ENCODE measurements around the gene PLCXD3. TPM values are rescaled to one million over a fixed set of nuclear protein-coding genes. Genes with fewer than 3 reads are reported as not detected.
A peak's percentile ranks its signal among the peaks of the same experiment; 100 is the strongest.

The PLCXD3 gene, protein sequence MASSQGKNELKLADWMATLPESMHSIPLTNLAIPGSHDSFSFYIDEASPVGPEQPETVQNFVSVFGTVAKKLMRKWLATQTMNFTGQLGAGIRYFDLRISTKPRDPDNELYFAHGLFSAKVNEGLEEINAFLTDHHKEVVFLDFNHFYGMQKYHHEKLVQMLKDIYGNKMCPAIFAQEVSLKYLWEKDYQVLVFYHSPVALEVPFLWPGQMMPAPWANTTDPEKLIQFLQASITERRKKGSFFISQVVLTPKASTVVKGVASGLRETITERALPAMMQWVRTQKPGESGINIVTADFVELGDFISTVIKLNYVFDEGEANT
- total RNA-seq: 79.3 TPM
- long read RNA-seq, full-length matches to known transcripts: 4 of 28 reads
- long read RNA-seq, partial matches to known transcripts: 0 of 28 reads
- long read RNA-seq, other reads (novel, unspliced or antisense): 24 of 28 reads

GRCh38 chr5:41510176-41510831 is at the start of gene PLCXD3:
Gene PLCXD3 (minus strand): TSS chr5:41510601. CDS start chr5:41510526, 75 bp downstream.
- intact Hi-C loops (cut with DNase I): loop anchor here (10.0 kb wide), 1 partner anchor 136 kb away; no protein-coding TSS in a partner anchor
- peak; percentile 76 for DNase-seq
- ATAC-seq (ENCODE audit: poor library complexity): peak; percentile 91

DNA sequence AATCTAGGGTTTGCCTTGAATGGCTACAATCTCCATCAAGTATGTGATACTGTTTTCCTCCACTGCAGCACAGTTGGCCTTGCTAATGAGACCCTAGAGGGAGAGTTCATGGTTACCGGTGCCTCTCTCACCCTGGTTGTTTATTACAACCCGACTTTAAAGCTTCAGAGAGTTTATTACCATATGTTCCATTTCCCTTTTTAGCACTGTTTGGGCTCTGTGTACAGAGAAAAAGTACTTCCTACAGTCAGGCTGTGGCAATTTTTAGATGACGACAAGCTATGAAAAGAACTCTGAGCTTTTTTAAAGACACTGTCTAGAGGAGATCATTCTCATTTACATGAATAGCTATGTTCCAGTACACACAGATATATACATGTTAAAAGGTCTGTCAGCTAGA is 48.8 kb upstream of the PLCXD3 start:
- ATAC-seq (ENCODE audit: poor library complexity): no peak
- intact Hi-C loops (cut with DNase I): no loop called here
- no peak for DNase-seq

DNA sequence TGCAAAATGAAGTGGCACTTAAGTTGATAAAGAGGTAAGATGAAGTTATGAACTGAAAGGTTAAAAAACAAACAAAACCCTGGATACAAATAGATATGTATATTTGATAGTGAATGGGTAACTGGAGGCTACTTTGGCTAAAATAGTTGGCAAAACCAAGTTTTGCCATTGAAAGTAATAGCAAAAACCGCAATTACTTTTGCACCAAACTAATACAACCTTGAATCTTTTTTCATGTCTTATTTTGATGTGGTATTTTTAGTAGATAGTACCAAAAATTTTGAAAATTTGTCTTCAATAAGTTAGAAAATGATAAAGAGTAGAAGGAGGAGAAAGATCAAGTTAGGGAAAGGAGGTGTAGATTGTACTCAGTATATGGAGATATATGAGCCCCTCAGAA is 47.9 kb upstream of the PLCXD3 start:
- DNase-seq (no peak), ATAC-seq (ENCODE audit: poor library complexity) (no peak)
- intact Hi-C loops (cut with DNase I): no loop called here

- intact Hi-C loops (cut with DNase I): no loop called here
- ATAC-seq (ENCODE audit: poor library complexity) (peak; percentile 60), DNase-seq (no peak)
Observed at GRCh38 chr5:41547991-41548390, 37.6 kb upstream of the PLCXD3 start.

- intact Hi-C loops (cut with DNase I): no loop called here
- ATAC-seq (ENCODE audit: poor library complexity) (peak; percentile 92), DNase-seq (peak; percentile 46)
Observed at GRCh38 chr5:41542183-41542582, 31.8 kb upstream of the PLCXD3 start.

DNA sequence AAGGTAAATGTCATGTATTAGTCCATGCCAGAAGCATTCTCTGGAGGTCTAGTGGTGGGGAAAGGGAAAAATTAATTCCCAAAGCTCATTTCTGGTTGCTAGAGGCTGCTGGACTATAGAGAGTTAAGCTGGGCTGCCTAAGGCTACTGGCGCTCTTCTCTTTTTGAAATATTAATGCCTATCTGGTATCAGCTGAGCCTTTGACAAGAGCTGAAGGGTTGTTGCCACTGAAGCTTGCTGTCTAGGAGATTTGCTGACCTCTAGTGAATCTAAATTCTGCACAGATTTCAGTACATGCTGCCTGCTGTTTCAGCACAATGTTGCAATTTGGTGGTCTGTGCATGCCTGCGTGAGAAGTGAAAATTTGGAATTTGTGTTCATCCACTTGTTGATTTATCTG is 29.1 kb upstream of the PLCXD3 start:
- ATAC-seq (ENCODE audit: poor library complexity) (peak; percentile 79), DNase-seq (no peak)
- intact Hi-C loops (cut with DNase I): no loop called here

- DNase-seq: no peak
- ATAC-seq (ENCODE audit: poor library complexity): no peak
- intact Hi-C loops (cut with DNase I): no loop called here
Observed at GRCh38 chr5:41537581-41537980, 27.2 kb upstream of the PLCXD3 start.

DNA sequence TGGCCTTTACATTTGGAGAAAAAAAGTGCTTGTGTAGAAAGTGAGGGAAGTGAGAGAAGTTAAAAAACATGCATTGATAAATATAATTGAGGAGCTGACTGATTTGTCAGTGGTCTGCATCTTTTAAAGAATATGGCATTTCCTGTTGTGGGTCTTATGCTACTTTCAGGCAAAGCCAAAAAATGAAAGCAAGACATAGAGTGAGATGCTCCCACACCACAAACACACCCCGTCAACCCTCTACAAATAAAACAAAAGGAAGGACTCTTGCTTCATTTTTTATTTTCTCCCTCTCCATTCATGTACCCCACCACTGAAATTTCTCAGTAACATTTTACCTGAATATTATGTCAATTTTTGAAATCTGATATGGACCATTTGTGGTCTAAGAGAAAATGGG is 22.1 kb upstream of the PLCXD3 start:
- DNase-seq (no peak), ATAC-seq (ENCODE audit: poor library complexity) (no peak)
- intact Hi-C loops (cut with DNase I): no loop called here

- intact Hi-C loops (cut with DNase I): loop anchor here (10.0 kb wide), 1 partner anchor 332 kb away; no protein-coding TSS in a partner anchor
- DNase-seq (no peak), ATAC-seq (ENCODE audit: poor library complexity) (peak; percentile 95)
Observed at GRCh38 chr5:41527201-41527779, 16.9 kb upstream of the PLCXD3 start.

- ATAC-seq (ENCODE audit: poor library complexity): peak; percentile 54
- intact Hi-C loops (cut with DNase I): loop anchor here (10.0 kb wide), 1 partner anchor 332 kb away; no protein-coding TSS in a partner anchor
- DNase-seq: no peak
Observed at GRCh38 chr5:41526699-41527098, 16.3 kb upstream of the PLCXD3 start.

DNA sequence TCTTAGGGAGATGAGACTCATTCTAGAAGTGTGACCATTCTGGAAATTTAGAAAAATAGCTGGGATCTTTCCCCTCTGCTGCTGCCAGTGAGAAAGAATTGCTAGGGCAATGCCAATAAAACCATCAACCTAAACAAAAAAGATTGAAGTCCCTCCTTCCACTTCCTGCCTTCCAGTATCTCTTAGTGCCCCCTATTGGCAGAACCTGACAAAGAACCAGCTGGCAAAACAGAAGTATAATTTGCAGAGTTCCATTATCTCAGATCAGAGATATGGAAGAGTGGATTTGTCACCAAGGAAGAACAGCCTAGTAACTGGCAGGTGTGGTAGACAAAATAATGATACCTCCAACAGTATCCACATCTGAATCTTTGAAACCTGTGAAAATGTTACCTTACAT is 13.8 kb upstream of the PLCXD3 start:
- DNase-seq (no peak), ATAC-seq (ENCODE audit: poor library complexity) (no peak)
- intact Hi-C loops (cut with DNase I): loop anchor here (5.0 to 10.0 kb wide), 2 partner anchors 252 to 329 kb away; no protein-coding TSS in a partner anchor

GRCh38 chr5:41522193-41522786 is 11.9 kb upstream of the PLCXD3 start:
- DNase-seq: no peak
- ATAC-seq (ENCODE audit: poor library complexity): no peak
- intact Hi-C loops (cut with DNase I): loop anchor here (5.0 to 10.0 kb wide), 2 partner anchors 250 to 327 kb away; no protein-coding TSS in a partner anchor

DNA sequence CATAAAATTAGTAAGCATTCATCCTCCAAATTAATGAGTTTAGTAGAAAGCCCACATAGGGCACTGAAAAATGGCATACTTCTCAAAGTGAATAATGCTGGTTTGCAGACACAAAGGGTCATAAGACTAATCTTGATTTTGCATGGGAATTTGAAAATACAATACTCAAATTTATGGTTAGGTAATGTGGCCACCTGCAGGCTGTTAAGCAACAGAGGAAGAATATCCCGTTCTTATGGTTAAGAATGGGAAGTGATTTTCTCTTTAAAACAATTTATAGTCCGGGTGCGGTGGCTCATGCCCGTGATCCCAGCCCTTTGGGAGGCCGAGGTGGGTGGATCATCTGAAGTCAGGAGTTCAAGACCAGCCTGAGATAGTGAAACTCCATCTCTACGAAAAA is 9.4 kb upstream of the PLCXD3 start:
- DNase-seq (no peak), ATAC-seq (ENCODE audit: poor library complexity) (no peak)
- intact Hi-C loops (cut with DNase I): loop anchor here (5.0 to 10.0 kb wide), 3 partner anchors 145 to 325 kb away; no protein-coding TSS in a partner anchor

DNA sequence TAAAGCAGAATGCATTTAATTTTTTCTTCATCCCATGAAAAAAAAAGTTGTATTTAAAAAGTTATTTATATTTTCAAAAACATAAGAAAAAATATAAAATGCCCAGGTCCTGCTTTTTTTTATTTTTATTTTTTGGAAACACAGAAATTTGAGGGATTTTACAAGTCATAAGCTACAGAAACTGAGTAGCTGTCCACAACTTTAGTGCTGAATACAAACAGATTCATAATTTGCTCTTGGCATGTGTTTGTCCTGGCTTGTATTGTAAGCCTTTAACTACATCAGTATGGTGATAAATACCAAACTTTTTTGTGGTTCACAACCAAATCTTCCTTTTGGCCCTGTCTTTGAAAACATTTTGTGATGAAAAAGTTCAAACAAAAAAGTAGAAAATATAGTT is 7.5 kb upstream of the PLCXD3 start:
- DNase-seq (no peak), ATAC-seq (ENCODE audit: poor library complexity) (no peak)
- intact Hi-C loops (cut with DNase I): loop anchor here (10.0 kb wide), 1 partner anchor 143 kb away; no protein-coding TSS in a partner anchor

DNA sequence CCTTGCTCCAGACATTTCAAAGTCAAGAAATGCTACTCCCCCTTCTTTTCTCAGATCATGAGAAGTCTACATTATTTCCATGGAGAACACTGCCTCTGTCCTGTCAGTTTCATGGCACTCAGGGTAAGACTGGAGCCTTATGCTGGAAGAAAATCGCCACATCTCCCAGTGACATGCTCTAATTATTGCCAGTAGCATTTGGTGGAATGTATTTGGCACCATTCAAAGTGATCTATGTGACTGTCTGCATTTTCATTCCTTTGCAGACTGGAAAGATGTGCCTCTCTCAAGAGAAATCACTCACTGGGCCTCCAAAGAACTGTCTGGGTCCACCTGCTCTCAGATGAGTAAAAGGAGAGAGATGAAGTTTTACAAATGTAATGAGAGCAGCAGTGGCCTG is 840 bp upstream of the PLCXD3 start:
- intact Hi-C loops (cut with DNase I): loop anchor here (10.0 kb wide), 1 partner anchor 136 kb away; no protein-coding TSS in a partner anchor
- DNase-seq (no peak), ATAC-seq (ENCODE audit: poor library complexity) (no peak)

DNA sequence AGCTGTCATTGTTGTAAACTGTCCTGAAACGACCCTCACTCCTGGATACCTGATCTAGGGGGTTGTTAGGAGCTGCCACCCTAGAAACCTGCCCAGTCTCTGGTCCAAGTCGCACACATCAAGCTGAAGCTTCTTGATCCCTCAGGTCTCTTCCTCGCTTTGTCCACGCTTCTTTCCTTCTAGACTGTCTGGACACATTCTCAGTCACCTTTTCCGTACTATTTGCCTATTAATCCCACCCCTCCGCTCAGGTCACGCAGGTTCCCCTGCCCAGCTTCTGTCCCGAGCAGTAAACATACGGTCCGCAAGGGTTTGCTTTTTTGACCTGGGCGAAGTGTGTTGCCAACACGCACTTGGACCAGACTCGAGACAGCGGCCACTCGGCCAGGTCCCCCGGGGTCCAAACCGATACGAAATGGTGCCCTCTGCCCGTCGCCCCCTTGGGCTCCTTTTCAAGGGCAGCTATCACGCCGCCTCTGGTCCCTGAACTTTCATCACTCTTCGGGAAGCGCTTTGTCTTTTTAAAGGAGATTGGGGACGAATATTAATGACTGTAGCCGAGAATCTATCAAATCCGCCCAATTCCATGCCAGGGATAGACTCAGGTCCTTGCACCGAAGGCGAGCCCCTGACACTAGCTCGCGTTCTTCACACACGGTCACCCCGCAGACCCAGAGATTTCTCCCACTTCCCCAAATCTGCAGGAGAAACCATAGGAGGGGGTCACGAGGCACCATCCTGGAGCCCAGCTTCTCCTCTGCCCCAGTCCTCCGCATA is 814 bp downstream of the PLCXD3 start:
- intact Hi-C loops (cut with DNase I): loop anchor here (10.0 kb wide), 2 partner anchors 55 to 135 kb away; no protein-coding TSS in a partner anchor
- ATAC-seq (ENCODE audit: poor library complexity) (peak; percentile 39), DNase-seq (no peak)

DNA sequence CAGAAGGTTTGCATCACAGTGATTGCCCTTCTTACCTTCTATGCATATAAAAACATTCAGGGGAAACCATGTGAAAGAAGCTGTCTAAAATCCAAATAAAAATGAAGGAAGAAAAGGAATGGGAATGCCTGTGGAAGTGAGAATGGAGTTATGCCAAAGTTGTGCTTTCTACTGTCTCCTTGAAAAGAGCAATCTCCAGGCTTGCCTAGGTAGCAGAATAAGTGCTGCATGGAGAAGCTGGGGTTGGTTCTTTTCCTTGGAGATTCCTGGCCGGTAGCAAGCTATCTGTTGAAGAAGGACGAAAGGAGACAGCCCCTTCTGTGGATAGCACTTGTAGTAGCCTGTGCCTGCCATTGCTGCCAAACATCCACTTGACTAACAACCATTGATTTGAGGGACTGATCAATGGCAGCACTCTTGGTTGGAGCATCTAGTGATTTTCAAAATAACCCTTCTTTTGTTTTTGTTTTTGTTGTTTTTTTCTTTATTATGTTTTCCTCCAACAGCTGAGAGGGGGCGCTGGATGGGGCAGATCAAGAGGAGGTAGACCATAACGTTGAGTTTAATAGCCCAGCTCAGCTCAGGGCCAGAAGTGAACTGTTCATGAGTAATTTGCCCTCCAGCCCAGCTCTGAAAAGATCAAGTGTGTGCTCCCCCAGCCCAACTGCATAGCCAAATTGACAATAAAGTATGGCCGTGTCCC is 1.6 kb downstream of the PLCXD3 start:
- peak; percentile 30 for ATAC-seq (ENCODE audit: poor library complexity)
- no peak for DNase-seq
- intact Hi-C loops (cut with DNase I): loop anchor here (10.0 kb wide), 1 partner anchor 54 kb away; no protein-coding TSS in a partner anchor

Data from Right ventricle myocardium superior (tissue), 1 donor.